ENCODE results near the gene OR52N2.

OR52N2 gene

DNA sequence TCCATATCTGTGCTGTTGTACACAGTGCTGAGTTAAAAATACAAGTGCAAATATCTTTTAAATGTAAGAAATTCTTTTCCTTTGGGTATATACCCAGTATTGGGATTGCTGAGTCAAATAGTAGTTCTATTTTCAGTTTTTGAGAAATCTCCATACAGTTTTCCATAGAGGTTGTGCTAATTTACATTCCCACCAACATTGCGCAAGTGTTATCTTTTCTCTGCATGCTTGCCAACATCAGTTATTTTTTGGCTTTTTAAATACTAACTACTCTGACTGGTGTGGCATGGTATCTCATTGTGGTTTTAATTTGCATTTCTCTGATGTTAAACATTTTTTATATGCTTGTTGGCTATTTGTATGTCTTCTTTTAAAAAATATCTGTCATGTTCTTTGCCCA is 42.3 kb downstream of the OR52N2 start:
- H3K9me3 Mint-ChIP-seq, result peaks cover 16% of the 10 kb centered on the region

DNA sequence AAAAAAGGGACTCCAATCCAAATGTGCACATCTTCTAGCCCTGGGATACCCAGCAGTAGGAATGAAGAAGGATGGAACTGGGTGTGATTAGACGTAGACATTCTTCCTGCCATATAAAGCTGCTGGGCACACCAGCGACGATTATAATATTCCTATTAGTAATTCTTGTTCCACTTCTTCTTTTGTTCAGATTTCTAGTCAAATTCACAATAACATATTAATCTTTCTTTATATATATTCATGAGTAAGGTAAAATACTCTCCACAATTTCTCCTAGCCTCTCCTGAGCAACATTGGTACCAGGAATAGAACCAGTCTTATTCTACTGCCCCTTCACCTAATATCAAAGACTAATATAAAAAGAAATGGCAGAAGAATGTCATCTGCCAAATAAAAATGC is 48.9 kb downstream of the OR52N2 start, which contains the start of gene OR52E8:
Gene OR52E8, minus strand, starts transcription at position 101 of the 400 bp plus-strand sequence. Its CDS starts 0 bp downstream, at position 101.
- Mint-ChIP-seq H3K27ac (no peak within 1 kb of the TSS), H3K4me3 (no peak within 1 kb of the TSS), H3K4me1 (no peaks in the 10 kb centered on the region), H3K27me3 (ENCODE audit: low read depth, poor library complexity) (peaks cover 11% of the 10 kb centered on the region), H3K36me3 (ENCODE audit: low read depth) (no peaks in the 10 kb centered on the region), H3K9me3 (peaks cover 12% of the 10 kb centered on the region)
- TF ChIP-seq, protein P1, sequence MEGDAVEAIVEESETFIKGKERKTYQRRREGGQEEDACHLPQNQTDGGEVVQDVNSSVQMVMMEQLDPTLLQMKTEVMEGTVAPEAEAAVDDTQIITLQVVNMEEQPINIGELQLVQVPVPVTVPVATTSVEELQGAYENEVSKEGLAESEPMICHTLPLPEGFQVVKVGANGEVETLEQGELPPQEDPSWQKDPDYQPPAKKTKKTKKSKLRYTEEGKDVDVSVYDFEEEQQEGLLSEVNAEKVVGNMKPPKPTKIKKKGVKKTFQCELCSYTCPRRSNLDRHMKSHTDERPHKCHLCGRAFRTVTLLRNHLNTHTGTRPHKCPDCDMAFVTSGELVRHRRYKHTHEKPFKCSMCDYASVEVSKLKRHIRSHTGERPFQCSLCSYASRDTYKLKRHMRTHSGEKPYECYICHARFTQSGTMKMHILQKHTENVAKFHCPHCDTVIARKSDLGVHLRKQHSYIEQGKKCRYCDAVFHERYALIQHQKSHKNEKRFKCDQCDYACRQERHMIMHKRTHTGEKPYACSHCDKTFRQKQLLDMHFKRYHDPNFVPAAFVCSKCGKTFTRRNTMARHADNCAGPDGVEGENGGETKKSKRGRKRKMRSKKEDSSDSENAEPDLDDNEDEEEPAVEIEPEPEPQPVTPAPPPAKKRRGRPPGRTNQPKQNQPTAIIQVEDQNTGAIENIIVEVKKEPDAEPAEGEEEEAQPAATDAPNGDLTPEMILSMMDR (IDR thresholded peaks at IDR 0.05), result no peak
- DNase-seq, result no peak

More for the DNA sequence above, 42.3 kb downstream of the OR52N2 start:
- Mint-ChIP-seq H3K36me3 (ENCODE audit: low read depth) (no peaks in the 10 kb centered on the region), H3K4me3 (no peak overlapping the region), H3K4me1 (no peaks in the 10 kb centered on the region), H3K27ac (no peak overlapping the region), H3K27me3 (ENCODE audit: low read depth, poor library complexity) (no peaks in the 10 kb centered on the region)
- TF ChIP-seq, protein P1 (IDR thresholded peaks at IDR 0.05), result no peak
- no peak for DNase-seq

DNA sequence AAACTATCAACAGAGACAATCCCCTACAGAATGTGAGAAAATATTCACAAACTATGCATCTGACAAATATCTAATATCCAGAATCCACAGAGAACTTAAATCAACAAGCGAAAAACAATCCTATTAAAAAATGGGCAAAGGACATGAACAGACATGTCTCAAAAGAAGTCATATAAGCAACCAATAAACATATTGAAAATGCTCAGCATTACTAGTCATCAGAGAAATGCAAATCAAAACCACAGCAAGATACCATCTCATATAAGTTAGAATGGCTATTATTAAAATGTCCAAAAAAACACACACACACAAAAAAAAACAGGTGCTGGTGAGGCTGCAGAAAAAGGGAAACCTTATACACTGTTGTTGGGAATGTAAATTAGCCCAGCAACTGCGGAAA is 57.1 kb downstream of the OR52N2 start:
- DNase-seq, result no peak
- no peak overlapping the region for H3K4me3 Mint-ChIP-seq
- H3K27me3 Mint-ChIP-seq (ENCODE audit: low read depth, poor library complexity), result no peaks in the 10 kb centered on the region
- H3K27ac Mint-ChIP-seq, result no peak overlapping the region
- no peaks in the 10 kb centered on the region for H3K4me1 Mint-ChIP-seq
- TF ChIP-seq, protein P1 (IDR thresholded peaks at IDR 0.05), result no peak
- peaks cover 21% of the 10 kb centered on the region for H3K9me3 Mint-ChIP-seq
- no peaks in the 10 kb centered on the region for H3K36me3 Mint-ChIP-seq (ENCODE audit: low read depth)
